ENCODE data around the gene TEKT3.

- TF ChIP-seq POLR2A (IDR thresholded peaks at IDR 0.05) (no peak), CTCF (IDR thresholded peaks at IDR 0.05 in 4 of 5, conservative IDR thresholded peaks at IDR 0.05 in 1 of 5) (no peak)
Observed at GRCh38 chr17:15343749-15344148, 2.4 kb upstream of the TEKT3 start.

All from gastrocnemius medialis (tissue), 4 donors.